SK-N-SH (cell line): ENCODE measurements around the gene ZNRF1. TPM values are rescaled to one million over a fixed set of nuclear protein-coding genes. Genes with fewer than 3 reads are reported as not detected.

Experiments
- CTCF ChIA-PET: fragments of 300-600, 350-600 bp; formaldehyde crosslinking; extraction: SDS; loops from one replicate; lab custom pipeline; 2021; lab: Yijun Ruan, JAX
- POLR2A ChIA-PET: fragments of 350-600 bp; sonication (Branson Sonifier 250); formaldehyde crosslinking; extraction: SDS; loops from one replicate; lab custom pipeline; 2020; ENCODE audit warnings: antibody characterized with exemption, inconsistent platforms; lab: Yijun Ruan, JAX
- DNase-seq: peaks from one replicate; pipeline ENCODE4 v3.0.0; 2012
- H2AFZ ChIP-seq: fragments of 200-600 bp; sonication (generic); 2 replicates; pipeline ENCODE4 v1.8.1; 2016; ENCODE audit warnings: antibody characterized with exemption, mild to moderate bottlenecking, low read depth
- H3F3A ChIP-seq: fragments of 200-600 bp; sonication (generic); replicated peaks from 2 replicates; pipeline ENCODE3; 2016; ENCODE audit warnings: antibody characterized with exemption, mild to moderate bottlenecking; ENCODE audit not compliant: insufficient read depth
- H3K27ac ChIP-seq, 2 experiments: fragments of 200-500 bp in 1 of 2; fragments of 200-600 bp in 1 of 2; sonication (Bioruptor generic) in 1 of 2; sonication (generic), shearing (Covaris generic) in 1 of 2; 2 replicates each; pipeline versions ENCODE4 v1.5.1 to v1.6.1; 2014 to 2016; ENCODE audit warnings: low read depth in 2 of 2, inconsistent platforms in 1 of 2, low read length in 1 of 2, mild to moderate bottlenecking in 1 of 2, mixed read lengths in 1 of 2
- H3K27me3 ChIP-seq: fragments of 200-600 bp; sonication (generic), shearing (Covaris generic); 2 replicates; pipeline ENCODE4 v1.6.1; 2016; ENCODE audit warnings: mixed run types; ENCODE audit not compliant: insufficient read depth
- H3K36me3 ChIP-seq, 2 experiments: fragments of 200-500 bp in 1 of 2; fragments of 200-600 bp in 1 of 2; sonication (Bioruptor generic) in 1 of 2; sonication (generic) in 1 of 2; replicated peaks in 1 of 2; 2 replicates each; pipeline versions ENCODE3 to v1.5.1; 2014 to 2016; ENCODE audit warnings: low read length in 1 of 2, mild to moderate bottlenecking in 1 of 2; ENCODE audit not compliant: insufficient read depth in 2 of 2, control insufficient read depth in 1 of 2
- H3K4me1 ChIP-seq, 2 experiments: fragments of 200-500 bp in 1 of 2; fragments of 200-600 bp in 1 of 2; sonication (Bioruptor generic) in 1 of 2; sonication (generic), shearing (Covaris generic) in 1 of 2; 2 replicates each; pipeline versions ENCODE4 v1.5.1 to v1.6.1; 2014 to 2016; ENCODE audit warnings: low read depth in 1 of 2, low read length in 1 of 2, mixed run types in 1 of 2; ENCODE audit not compliant: insufficient read depth in 2 of 2, control insufficient read depth in 1 of 2
- H3K4me2 ChIP-seq: fragments of 200-600 bp; sonication (generic), shearing (Covaris generic); 2 replicates; pipeline ENCODE4 v1.6.1; 2017; ENCODE audit warnings: mixed run types
- H3K4me3 ChIP-seq, 2 experiments: fragments of 200-500 bp in 1 of 2; fragments of 200-600 bp in 1 of 2; sonication (Bioruptor generic) in 1 of 2; sonication (generic), shearing (Covaris generic) in 1 of 2; 2 replicates each; pipeline versions ENCODE4 v1.5.1 to v1.8.1; 2014 to 2016; ENCODE audit warnings: low read depth in 2 of 2, inconsistent platforms in 1 of 2, low read length in 1 of 2, mild to moderate bottlenecking in 1 of 2, mixed read lengths in 1 of 2, moderate library complexity in 1 of 2
- H3K79me2 ChIP-seq: fragments of 200-600 bp; sonication (generic); 2 replicates; pipeline ENCODE4 v1.8.1; 2017; ENCODE audit warnings: mild to moderate bottlenecking; ENCODE audit not compliant: insufficient read depth
- H3K9ac ChIP-seq: fragments of 200-600 bp; sonication (generic); 2 replicates; pipeline ENCODE4 v1.6.1; 2017; ENCODE audit warnings: mixed run types
- H3K9me2 ChIP-seq: fragments of 200-600 bp; sonication (generic); 2 replicates; pipeline ENCODE4 v1.6.1; 2017; ENCODE audit warnings: mixed run types
- H3K9me3 ChIP-seq: fragments of 200-600 bp; sonication (generic); 2 replicates; pipeline ENCODE4 v1.6.1; 2017; ENCODE audit warnings: mixed run types, mild to moderate bottlenecking, moderate library complexity
- H4K20me1 ChIP-seq: fragments of 200-600 bp; sonication (generic); 2 replicates; pipeline ENCODE4 v1.6.1; 2017; ENCODE audit warnings: mild to moderate bottlenecking, mixed run types; ENCODE audit not compliant: insufficient read depth
- CHD2 ChIP-seq: fragments of 150-350 bp; IDR thresholded peaks from 2 replicates; pipeline ENCODE4 v1.6.1; 2018; ENCODE audit warnings: low read length; ENCODE audit not compliant: partially characterized antibody
- FOSL2 ChIP-seq: IDR thresholded peaks from 2 replicates; pipeline ENCODE4 v1.4.0; 2012; ENCODE audit warnings: low read depth, mild to moderate bottlenecking, moderate library complexity, borderline replicate concordance
- FOXJ3 ChIP-seq: sonication (generic); formaldehyde crosslinking; IDR thresholded peaks from 2 replicates; pipeline ENCODE4 v1.5.1; 2020; ENCODE audit warnings: mild to moderate bottlenecking, missing genetic modification reagents
- FOXM1 ChIP-seq: IDR thresholded peaks from 2 replicates; pipeline ENCODE4 v1.4.0; 2012; ENCODE audit warnings: low read depth, mild to moderate bottlenecking
- GABPA ChIP-seq: IDR thresholded peaks from 2 replicates; pipeline ENCODE4 v1.4.0; 2012; ENCODE audit warnings: low read depth, mild to moderate bottlenecking
- GATA2 ChIP-seq: sonication (generic); formaldehyde crosslinking; IDR thresholded peaks from 2 replicates; pipeline ENCODE4 v1.5.0; 2020; ENCODE audit warnings: mild to moderate bottlenecking, missing genetic modification reagents
- JUND ChIP-seq: IDR thresholded peaks from 2 replicates; pipeline ENCODE4 v1.4.0; 2012
- MXI1 ChIP-seq: IDR thresholded peaks from 2 replicates; pipeline ENCODE4 v1.6.1; 2012; ENCODE audit warnings: mild to moderate bottlenecking, low read depth, low read length, improper control_type of control experiment
- NRF1 ChIP-seq: IDR thresholded peaks from 2 replicates; pipeline ENCODE4 v1.6.1; 2012; ENCODE audit warnings: low read depth, mild to moderate bottlenecking, low read length
- POLR2AphosphoS5 ChIP-seq: IDR thresholded peaks from 2 replicates; pipeline ENCODE4 v1.6.1; 2012; ENCODE audit warnings: low read depth, low read length
- RAD21 ChIP-seq: IDR thresholded peaks from 2 replicates; pipeline ENCODE4 v1.6.1; 2012; ENCODE audit warnings: mild to moderate bottlenecking, low read length
- RCOR1 ChIP-seq: fragments of 150-350 bp; IDR thresholded peaks from 2 replicates; pipeline ENCODE4 v1.6.1; 2017; ENCODE audit warnings: antibody characterized with exemption, low read length
- RXRA ChIP-seq: IDR thresholded peaks from 2 replicates; pipeline ENCODE4 v1.4.0; 2012; ENCODE audit warnings: low read depth, mild to moderate bottlenecking, borderline replicate concordance
- SIN3A ChIP-seq: IDR thresholded peaks from 2 replicates; pipeline ENCODE4 v1.6.1; 2012; ENCODE audit warnings: low read depth, mild to moderate bottlenecking, low read length, moderate library complexity, borderline replicate concordance
- SMC3 ChIP-seq: IDR thresholded peaks from 2 replicates; pipeline ENCODE4 v1.6.1; 2012; ENCODE audit warnings: low read depth, low read length, improper control_type of control experiment
- TCF12 ChIP-seq: IDR thresholded peaks from 2 replicates; pipeline ENCODE4 v1.4.0; 2012
- YY1 ChIP-seq: IDR thresholded peaks from 2 replicates; pipeline ENCODE4 v1.4.0; 2012; ENCODE audit warnings: low read depth, mild to moderate bottlenecking
- WGBS: methylation state at CpG from one replicate; pipeline ENCODE4 v1.1.6; 2017; ENCODE audit warnings: low lambda C conversion rate; 5-methylcytosine and 5-hydroxymethylcytosine counted together
- polyA plus RNA-seq, 3 experiments: library from polyadenylated mRNA; depleted of rRNA; stranded (reverse); fragments of >200 nt; gene quantifications; 2 replicates each; pipeline ENCODE4 v1.2.3, GENCODE V29; 2012
- TF ChIP-seq, protein P1 (sequence below): fragments of 200-600 bp; sonication (generic); IDR thresholded peaks from 2 replicates; pipeline ENCODE4 v1.6.1; 2017; ENCODE audit warnings: antibody characterized with exemption, mild to moderate bottlenecking, moderate library complexity
- TF ChIP-seq, protein P2 (sequence below): IDR thresholded peaks from 2 replicates; pipeline ENCODE4 v1.4.0; 2012; ENCODE audit warnings: low read depth
- TF ChIP-seq, protein P3 (sequence below): fragments of 150-350 bp; IDR thresholded peaks from 2 replicates; pipeline ENCODE4 v1.6.1; 2016; ENCODE audit warnings: mild to moderate bottlenecking, low read depth, low read length
- TF ChIP-seq, protein P4 (sequence below): IDR thresholded peaks from 2 replicates; pipeline ENCODE4 v1.4.0; 2012; ENCODE audit warnings: low read depth, borderline replicate concordance

The ZNRF1 gene
- polyA plus RNA-seq, 1 of the 3 experiments (the other 2 are of a cell fraction), result 23.7 TPM

DNA sequence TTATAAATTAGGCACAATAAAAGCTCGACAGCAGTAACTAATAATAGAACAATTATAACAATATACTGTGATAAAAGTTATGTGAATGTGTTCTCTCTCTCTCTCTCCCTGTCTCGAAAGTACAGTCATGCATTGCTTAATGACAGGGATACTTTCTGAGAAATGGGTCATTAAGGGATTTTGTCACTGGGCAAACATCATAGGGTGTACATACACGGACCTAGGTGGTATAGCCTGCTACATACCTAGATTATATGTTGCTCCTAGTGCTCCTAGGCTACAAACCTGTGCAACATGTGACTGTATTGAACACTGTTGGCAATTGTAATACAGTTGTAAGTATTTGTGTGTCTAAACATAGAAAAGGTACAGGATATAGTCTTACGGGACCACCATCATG lies 6.9 kb downstream of the ZNRF1 start:
- H3K9ac ChIP-seq, result no peak overlapping the region
- peaks cover 0 to 19% of the 10 kb centered on the region in 2 experiments; a peak in 3 of 4 replicates for H3K4me1 ChIP-seq
- no peak overlapping the region for H3K4me3 ChIP-seq
- 86% methylated on average over 4 of the region's 4 CpGs for WGBS
- peaks cover 100% of the 10 kb centered on the region for H3K79me2 ChIP-seq
- peaks cover 0 to 8% of the 10 kb centered on the region in 2 experiments for H3K36me3 ChIP-seq
- H3K9me3 ChIP-seq, result no peaks in the 10 kb centered on the region
- no peak overlapping the region for H2AFZ ChIP-seq
- CTCF ChIA-PET, result interaction anchor here (1.6 kb wide), 1 partner anchor 106 kb away, joined by 10 read pairs; no protein-coding TSS in a partner anchor
- H3K27ac ChIP-seq, result no peak overlapping the region
- H3K9me2 ChIP-seq, result no peaks in the 10 kb centered on the region
- H3K4me2 ChIP-seq, result no peak overlapping the region
- H4K20me1 ChIP-seq, result peaks cover 53% of the 10 kb centered on the region
- DNase-seq, result no peak
- POLR2A ChIA-PET, result no interaction called here
- TF ChIP-seq NRF1 (no peak), TCF12 (no peak), YY1 (no peak), RXRA (no peak), SIN3A (no peak), POLR2AphosphoS5 (no peak), JUND (no peak)
- TF ChIP-seq, protein P1, sequence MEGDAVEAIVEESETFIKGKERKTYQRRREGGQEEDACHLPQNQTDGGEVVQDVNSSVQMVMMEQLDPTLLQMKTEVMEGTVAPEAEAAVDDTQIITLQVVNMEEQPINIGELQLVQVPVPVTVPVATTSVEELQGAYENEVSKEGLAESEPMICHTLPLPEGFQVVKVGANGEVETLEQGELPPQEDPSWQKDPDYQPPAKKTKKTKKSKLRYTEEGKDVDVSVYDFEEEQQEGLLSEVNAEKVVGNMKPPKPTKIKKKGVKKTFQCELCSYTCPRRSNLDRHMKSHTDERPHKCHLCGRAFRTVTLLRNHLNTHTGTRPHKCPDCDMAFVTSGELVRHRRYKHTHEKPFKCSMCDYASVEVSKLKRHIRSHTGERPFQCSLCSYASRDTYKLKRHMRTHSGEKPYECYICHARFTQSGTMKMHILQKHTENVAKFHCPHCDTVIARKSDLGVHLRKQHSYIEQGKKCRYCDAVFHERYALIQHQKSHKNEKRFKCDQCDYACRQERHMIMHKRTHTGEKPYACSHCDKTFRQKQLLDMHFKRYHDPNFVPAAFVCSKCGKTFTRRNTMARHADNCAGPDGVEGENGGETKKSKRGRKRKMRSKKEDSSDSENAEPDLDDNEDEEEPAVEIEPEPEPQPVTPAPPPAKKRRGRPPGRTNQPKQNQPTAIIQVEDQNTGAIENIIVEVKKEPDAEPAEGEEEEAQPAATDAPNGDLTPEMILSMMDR, result no peak
- TF ChIP-seq, protein P2, sequence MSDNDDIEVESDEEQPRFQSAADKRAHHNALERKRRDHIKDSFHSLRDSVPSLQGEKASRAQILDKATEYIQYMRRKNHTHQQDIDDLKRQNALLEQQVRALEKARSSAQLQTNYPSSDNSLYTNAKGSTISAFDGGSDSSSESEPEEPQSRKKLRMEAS, result no peak
- H3F3A ChIP-seq, result peaks cover under 1% of the 10 kb centered on the region
- no peaks in the 10 kb centered on the region for H3K27me3 ChIP-seq

DNA sequence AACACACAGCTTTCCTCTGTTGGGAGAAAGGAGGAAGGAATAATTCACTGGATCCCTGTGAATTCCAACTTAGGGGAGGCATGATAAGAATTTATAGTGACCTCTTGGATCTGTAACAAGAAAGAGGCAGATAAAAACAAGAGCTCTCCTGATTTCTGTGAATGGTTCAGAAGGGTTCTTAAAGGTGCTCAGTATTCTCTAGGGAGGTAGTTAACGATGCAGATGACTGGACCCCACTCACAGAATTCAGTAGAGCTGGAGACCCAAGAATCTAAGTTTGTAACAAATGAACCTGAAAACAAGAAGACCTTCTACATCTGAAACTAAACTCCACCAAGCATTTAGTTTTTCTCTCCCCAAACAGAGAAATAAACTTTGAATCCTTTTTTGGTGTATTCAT lies 8.6 kb downstream of the ZNRF1 start:
- no peak overlapping the region for H3K27ac ChIP-seq
- POLR2A ChIA-PET, result no interaction called here
- WGBS, result 85% methylated on average over 1 of the region's 1 CpG

More for the DNA sequence above, 8.6 kb downstream of the ZNRF1 start:
- Histone ChIP-seq H3F3A (peaks cover 18% of the 10 kb centered on the region), H3K36me3 (peaks cover 0 to 8% of the 10 kb centered on the region in 2 experiments), H4K20me1 (peaks cover 41% of the 10 kb centered on the region), H3K9ac (no peak overlapping the region), H3K4me1 (peaks cover 13 to 15% of the 10 kb centered on the region in 2 experiments; a peak in 3 of 4 replicates), H3K9me2 (no peaks in the 10 kb centered on the region), H3K27me3 (no peaks in the 10 kb centered on the region), H3K4me2 (no peak overlapping the region), H3K4me3 (no peak overlapping the region), H3K9me3 (no peaks in the 10 kb centered on the region), H2AFZ (no peak overlapping the region), H3K79me2 (peaks cover 92% of the 10 kb centered on the region)
- CTCF ChIA-PET, result interaction anchor here (1.2 to 2.6 kb wide), 3 partner anchors 9 to 104 kb away, joined by 3 to 9 read pairs (median 7); partner anchors contain the start of gene ZNRF1
- no peak for DNase-seq
- TF ChIP-seq RAD21 (no peak), GATA2 (CRISPR knock-in tag) (no peak), FOXM1 (no peak), RCOR1 (no peak), CHD2 (no peak), GABPA (no peak), MXI1 (no peak), SMC3 (no peak), FOXJ3 (CRISPR knock-in tag) (no peak), FOSL2 (no peak)
- TF ChIP-seq, protein P3, sequence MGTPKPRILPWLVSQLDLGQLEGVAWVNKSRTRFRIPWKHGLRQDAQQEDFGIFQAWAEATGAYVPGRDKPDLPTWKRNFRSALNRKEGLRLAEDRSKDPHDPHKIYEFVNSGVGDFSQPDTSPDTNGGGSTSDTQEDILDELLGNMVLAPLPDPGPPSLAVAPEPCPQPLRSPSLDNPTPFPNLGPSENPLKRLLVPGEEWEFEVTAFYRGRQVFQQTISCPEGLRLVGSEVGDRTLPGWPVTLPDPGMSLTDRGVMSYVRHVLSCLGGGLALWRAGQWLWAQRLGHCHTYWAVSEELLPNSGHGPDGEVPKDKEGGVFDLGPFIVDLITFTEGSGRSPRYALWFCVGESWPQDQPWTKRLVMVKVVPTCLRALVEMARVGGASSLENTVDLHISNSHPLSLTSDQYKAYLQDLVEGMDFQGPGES, result no peak
- TF ChIP-seq, protein P2, result no peak
- TF ChIP-seq, protein P1, result no peak
- TF ChIP-seq, protein P4, sequence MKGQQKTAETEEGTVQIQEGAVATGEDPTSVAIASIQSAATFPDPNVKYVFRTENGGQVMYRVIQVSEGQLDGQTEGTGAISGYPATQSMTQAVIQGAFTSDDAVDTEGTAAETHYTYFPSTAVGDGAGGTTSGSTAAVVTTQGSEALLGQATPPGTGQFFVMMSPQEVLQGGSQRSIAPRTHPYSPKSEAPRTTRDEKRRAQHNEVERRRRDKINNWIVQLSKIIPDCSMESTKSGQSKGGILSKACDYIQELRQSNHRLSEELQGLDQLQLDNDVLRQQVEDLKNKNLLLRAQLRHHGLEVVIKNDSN, result no peak
